H1 (cell line): ENCODE measurements around the gene DCTD. TPM values are rescaled to one million over a fixed set of nuclear protein-coding genes. Genes with fewer than 3 reads are reported as not detected.

Source experiments
- SRF ChIP-seq: IDR thresholded peaks from 2 replicates; pipeline ENCODE4 v1.6.1; 2011; ENCODE audit warnings: mild to moderate bottlenecking, low read depth, low read length, moderate library complexity
- polyA plus RNA-seq, 7 experiments: library from polyadenylated mRNA; depleted of rRNA in 3 of 7; stranded (reverse) in 5 of 7; unstranded in 2 of 7; fragments of >200 nt in 5 of 7; fragments of 200-250 nt in 2 of 7; gene quantifications; 1 replicate in 5 of 7; 2 replicates in 1 of 7; 4 replicates in 1 of 7; pipeline versions ENCODE4 v1.2.1 to v1.2.3, GENCODE V29; 2011 to 2013; ENCODE audit warnings: missing spikeins in 2 of 7, mixed read lengths in 2 of 7
- total RNA-seq: library from RNA; stranded (reverse); fragmentation: NEBNext Ultra II Directional; extraction: Animal tissue kit (Norgen Biotek cat#: 25700); gene quantifications from 2 replicates; pipeline ENCODE4 v1.2.1, GENCODE V29; 2021

The DCTD gene
- total and polyA plus RNA-seq, 2 of the 8 experiments (the other 6 are each of a cell fraction or from before 2014, with no cell fraction given) = 60.2 to 69.5 TPM

- TF ChIP-seq SRF = no peak
These were observed 24.1 kb downstream of the DCTD start (continued) for GRCh38 chr4:182893047-182893446.
